Fibroblast of pulmonary artery (primary cell): ENCODE results near the gene RAX2.

Experiments
- DNase-seq: peaks from one replicate; pipeline ENCODE4 v3.0.0-alpha.2; 2010; ENCODE audit warnings: low read depth
- H3K4me3 ChIP-seq: replicated peaks from 2 replicates; pipeline ENCODE4 v1.5.1; 2011; ENCODE audit warnings: low read depth, mild to moderate bottlenecking, control low read depth, low read length, moderate library complexity
- TF ChIP-seq, protein P1 (sequence below): IDR thresholded peaks from 2 replicates; pipeline ENCODE4 v1.5.1; 2011; ENCODE audit warnings: mild to moderate bottlenecking, control low read depth, low read length, inconsistent platforms; ENCODE audit errors: missing control alignments

The RAX2 gene

DNA sequence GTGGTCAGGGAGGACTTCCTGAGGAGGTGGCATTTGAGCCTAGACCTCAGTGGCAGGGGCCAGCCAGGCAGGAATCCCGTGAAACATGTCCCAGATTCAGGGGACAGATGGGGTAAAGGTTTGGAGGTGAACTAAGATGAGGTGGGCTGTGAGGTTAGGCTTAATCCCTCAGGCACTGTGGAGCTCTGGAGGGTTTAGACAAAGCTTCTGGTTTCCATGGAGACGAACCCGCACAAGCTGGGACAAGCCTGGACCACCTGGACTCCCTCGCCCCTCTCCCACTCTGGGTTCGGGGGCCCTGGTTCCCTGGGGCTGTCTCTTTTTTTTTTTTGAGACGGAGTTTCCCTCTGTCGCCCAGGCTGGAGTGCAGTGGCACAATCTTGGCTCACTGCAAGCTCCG is 48.1 kb downstream of the RAX2 start:
- DNase-seq = no peak
- TF ChIP-seq, protein P1, sequence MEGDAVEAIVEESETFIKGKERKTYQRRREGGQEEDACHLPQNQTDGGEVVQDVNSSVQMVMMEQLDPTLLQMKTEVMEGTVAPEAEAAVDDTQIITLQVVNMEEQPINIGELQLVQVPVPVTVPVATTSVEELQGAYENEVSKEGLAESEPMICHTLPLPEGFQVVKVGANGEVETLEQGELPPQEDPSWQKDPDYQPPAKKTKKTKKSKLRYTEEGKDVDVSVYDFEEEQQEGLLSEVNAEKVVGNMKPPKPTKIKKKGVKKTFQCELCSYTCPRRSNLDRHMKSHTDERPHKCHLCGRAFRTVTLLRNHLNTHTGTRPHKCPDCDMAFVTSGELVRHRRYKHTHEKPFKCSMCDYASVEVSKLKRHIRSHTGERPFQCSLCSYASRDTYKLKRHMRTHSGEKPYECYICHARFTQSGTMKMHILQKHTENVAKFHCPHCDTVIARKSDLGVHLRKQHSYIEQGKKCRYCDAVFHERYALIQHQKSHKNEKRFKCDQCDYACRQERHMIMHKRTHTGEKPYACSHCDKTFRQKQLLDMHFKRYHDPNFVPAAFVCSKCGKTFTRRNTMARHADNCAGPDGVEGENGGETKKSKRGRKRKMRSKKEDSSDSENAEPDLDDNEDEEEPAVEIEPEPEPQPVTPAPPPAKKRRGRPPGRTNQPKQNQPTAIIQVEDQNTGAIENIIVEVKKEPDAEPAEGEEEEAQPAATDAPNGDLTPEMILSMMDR = no peak
- no peak overlapping the region for H3K4me3 ChIP-seq

DNA sequence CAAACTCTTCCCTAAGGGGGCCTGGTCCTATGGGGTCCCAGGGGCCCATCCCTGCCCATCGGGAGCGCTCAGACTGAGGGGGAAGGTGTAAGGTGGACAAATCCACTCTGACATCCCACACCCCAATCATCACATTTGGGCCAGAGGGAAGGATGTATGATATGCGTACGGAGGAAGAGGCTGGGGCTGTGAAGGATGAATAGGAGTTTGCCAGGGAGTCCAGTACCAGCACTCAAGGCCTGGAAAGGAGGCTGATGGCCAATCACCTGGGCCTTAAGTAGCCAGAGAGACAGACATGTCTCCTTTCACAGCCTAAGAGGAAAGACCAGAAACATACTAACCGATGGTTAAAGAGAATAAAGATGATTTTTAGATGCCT is 48.9 kb downstream of the RAX2 start:
- DNase-seq = no peak
- no peak overlapping the region for H3K4me3 ChIP-seq
- TF ChIP-seq, protein P1 = no peak

DNA sequence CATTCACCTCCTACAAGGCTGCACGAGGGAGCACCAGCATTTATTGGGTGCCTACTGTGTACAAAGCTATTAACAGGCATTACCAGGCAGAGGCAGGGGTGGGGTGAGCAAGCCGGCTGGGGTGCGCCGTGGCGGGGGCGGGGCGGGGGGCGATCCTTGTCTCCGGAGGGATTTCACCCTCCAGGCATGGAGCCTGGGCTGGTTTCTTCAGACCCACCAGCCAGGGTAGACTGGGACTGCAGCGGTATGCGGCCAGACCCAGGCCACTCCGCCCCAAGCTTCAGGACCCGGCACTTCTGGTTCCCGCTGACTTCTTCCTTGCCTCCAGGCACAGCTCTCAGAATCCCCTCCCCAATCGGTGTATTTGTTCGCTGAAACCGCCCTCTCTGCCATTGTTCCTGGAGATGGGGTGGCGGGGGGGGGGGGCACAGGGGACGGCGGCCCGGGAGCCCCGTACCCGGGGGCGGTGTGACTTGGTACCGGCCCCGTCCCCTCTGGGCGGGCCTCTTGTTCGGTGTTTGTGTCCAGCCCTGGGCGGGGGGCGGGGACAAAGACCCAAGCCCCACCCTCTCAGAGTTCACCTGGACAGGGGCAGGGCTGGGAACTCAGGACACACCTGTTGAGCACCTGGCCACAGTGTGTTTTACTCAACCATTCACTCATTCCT is 49.5 kb downstream of the RAX2 start:
- TF ChIP-seq, protein P1 = no peak
- H3K4me3 ChIP-seq = no peak overlapping the region

DNA sequence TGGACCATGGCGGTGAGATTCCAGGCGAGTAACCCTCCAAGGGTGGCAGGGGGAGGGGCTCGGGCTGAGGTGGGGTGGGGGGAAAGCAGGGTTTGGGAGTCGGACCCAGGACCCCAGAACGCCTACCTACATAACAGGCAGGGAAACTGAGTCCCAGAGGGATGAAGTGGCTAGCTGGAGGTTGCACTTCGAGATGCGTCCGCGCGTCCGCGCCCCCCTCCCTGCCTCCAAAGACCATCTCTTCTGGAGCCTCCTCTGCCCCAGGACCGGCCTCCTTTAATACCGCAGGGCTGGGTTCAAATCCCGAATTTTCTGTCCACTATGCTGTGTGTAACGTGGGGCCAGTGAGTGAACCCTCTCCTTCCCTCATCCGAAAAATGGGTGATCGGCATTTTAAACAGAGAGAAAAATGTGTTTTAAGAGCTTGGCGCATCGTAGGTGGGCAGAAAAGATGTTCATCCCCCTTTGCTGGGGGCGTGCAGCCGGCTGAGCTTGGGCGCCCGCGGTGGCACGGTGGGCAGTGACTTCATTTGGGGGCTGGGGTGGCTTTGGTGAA is 50.1 kb downstream of the RAX2 start:
- TF ChIP-seq, protein P1 = no peak
- DNase-seq = no peak
- no peak overlapping the region for H3K4me3 ChIP-seq

More for the DNA sequence above, 49.5 kb downstream of the RAX2 start:
- DNase-seq = no peak

DNA sequence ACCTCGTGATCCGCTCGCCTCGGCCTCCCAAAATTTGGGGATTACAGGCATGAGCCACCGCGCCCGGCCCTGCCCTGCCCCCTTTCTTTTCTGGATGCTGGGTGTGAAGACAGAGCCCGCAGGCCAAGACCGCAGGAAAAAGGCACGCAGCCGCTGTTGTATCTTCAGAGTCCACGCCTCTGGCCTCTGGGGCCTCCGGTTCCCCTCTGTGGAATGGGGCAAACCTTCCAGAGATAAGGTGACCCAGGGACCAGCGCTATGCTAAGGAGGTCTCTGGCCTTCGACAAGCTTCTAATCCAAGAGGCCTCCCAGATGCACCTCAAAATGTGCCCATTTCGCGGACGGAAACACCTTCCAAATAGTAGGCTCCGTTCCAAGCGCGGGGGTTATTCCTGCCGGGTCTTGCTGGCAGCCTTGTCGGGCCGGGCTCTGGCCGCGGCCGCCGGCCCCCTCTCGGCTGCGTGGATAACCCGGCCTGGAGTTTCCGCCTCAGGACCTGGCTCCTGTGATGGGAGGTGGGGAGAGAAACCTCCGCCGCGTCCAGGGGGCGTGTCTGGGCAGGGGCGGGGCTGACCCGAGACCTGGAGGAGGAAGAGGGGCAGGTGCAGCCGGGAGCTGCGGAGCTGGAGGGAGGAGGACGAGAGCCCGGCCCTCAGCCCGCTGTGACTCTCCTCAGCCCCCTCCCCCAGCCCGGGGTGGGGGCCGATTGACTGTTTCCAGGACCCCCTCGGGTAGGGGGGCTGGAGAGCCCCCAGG is 50.7 kb downstream of the RAX2 start:
- H3K4me3 ChIP-seq = no peak overlapping the region
- TF ChIP-seq, protein P1 = no peak
- DNase-seq = peak; percentile 86

DNA sequence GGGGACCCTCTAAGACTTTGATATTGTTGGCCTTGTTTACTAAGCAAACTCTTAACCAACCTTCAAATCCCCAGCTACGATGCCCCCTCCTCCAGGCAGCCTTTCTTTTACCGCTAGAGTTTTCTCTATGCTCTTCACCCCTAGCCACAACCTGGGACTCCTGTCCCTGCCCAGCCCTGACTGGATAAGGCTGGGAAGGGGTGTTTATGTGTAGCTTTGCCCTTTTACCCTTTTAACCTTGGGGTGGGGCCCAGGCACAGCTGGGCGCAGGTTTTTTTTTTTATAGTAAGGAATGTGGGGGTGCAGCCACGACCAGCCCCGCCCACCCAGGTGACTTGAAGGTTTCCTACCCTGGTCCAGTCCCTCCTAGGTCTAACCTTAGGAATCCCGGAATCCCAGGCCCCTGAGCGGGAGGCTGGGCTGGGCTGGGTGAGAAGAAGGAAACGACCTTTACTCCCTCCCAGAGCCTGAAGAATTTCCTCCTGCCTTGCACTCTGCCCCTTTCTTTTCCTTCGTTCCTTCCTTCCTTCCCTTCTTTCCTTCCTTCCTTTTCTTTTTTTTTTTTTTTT is 51.6 kb downstream of the RAX2 start:
- H3K4me3 ChIP-seq = no peak overlapping the region
- DNase-seq = no peak
- TF ChIP-seq, protein P1 = no peak
